Colonic mucosa (tissue), 4 donors: ENCODE results near the gene PER2. TPM values are rescaled to one million over a fixed set of nuclear protein-coding genes. Genes with fewer than 3 reads are reported as not detected.

Experiments
- DNase-seq: peaks from one replicate; pipeline ENCODE4 v3.0.0-alpha.2; 2020
- H3K27ac ChIP-seq: fragments of 200-600 bp; one replicate; pipeline ENCODE4 v1.8.0; 2021
- H3K27me3 ChIP-seq: fragments of 200-600 bp; one replicate; pipeline ENCODE4 v1.8.0; 2021
- H3K36me3 ChIP-seq: fragments of 200-600 bp; one replicate; pipeline ENCODE4 v1.8.0; 2021
- H3K4me1 ChIP-seq: fragments of 200-600 bp; one replicate; pipeline ENCODE4 v1.8.0; 2021; ENCODE audit warnings: mild to moderate bottlenecking
- H3K4me3 ChIP-seq: fragments of 200-600 bp; one replicate; pipeline ENCODE4 v1.8.0; 2021
- H3K9ac ChIP-seq, 2 donors: one replicate each; pipeline ENCODE4 v1.7.0; 2013; ENCODE audit warnings: control low read depth in 2 of 2, low read depth in 2 of 2, low read length in 2 of 2
- H3K9me3 ChIP-seq: fragments of 200-600 bp; one replicate; pipeline ENCODE4 v1.8.0; 2021
- intact Hi-C: fragments of 100-400 bp; cut with DNase I; formaldehyde crosslinking; loops from one replicate; pipeline ENCODE4 v1.14.1; 2022
- total RNA-seq, 2 donors: library from RNA; stranded (reverse); fragmentation: NEBNext Ultra II Directional in 1 of 2; extraction: Animal tissue kit (Norgen Biotek cat#: 25700) in 1 of 2; gene quantifications; one replicate each; pipeline ENCODE4 v1.2.1, GENCODE V29; 2021
- TF ChIP-seq, protein P1 (sequence below): fragments of 200-600 bp; IDR thresholded peaks from one replicate; pipeline ENCODE4 v1.8.0; 2022; ENCODE audit warnings: antibody characterized with exemption, mild to moderate bottlenecking
- donor health status: healthy.
- donor health status: DM: no; HTN: no; CAD: no.
- donor health status: DM: no; HTN: no; CAD: no.

PER2 gene
- total RNA-seq, 2 donors from 2014 or later, result 22.1 to 29.2 TPM

DNA sequence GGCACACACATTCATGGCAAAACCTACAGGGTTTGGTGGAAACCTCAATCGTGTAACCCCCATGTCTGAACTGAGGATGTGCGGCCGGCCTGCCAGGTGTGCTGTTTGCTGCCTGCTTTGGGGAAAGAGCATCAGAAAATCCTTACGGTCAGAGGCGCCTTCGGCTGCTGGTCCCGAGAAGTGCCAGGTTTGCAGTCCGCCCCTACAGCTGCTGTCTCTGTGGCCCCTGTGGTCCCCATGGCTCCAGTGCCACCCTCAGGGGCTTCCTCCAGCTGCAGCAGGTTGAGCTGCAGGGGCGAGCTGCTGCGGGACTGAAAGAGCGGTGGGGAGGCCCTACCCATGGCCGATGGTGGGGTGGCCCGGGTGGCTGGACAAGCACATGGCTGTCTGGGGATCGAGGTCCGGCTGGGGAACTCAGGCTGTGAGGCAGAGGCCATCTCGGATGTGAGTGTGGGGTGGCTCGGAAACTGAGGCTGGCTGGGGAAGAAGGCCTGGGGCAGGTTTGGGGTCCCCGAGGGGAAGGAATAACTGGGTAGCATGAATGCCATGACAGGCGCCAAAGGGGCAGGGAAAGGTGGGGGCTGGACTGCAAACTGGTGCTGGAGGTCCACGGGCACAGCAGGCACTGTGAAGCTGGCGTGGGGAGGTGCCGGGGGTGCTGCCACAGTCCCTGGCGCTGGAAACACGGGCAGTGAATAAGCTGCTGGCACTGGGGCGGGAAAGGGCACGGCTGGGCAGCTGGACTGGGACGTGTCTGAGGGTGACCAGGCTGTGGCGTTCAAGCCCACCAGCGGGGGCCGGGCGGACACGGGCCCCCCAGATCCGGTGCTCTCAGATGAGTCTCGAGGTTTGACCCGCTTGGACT lies 35.4 kb downstream of the PER2 start:
- H3K9me3 ChIP-seq, result no peaks in the 10 kb centered on the region
- no peak overlapping the region for H3K9ac ChIP-seq
- TF ChIP-seq, protein P1, sequence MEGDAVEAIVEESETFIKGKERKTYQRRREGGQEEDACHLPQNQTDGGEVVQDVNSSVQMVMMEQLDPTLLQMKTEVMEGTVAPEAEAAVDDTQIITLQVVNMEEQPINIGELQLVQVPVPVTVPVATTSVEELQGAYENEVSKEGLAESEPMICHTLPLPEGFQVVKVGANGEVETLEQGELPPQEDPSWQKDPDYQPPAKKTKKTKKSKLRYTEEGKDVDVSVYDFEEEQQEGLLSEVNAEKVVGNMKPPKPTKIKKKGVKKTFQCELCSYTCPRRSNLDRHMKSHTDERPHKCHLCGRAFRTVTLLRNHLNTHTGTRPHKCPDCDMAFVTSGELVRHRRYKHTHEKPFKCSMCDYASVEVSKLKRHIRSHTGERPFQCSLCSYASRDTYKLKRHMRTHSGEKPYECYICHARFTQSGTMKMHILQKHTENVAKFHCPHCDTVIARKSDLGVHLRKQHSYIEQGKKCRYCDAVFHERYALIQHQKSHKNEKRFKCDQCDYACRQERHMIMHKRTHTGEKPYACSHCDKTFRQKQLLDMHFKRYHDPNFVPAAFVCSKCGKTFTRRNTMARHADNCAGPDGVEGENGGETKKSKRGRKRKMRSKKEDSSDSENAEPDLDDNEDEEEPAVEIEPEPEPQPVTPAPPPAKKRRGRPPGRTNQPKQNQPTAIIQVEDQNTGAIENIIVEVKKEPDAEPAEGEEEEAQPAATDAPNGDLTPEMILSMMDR, result no peak
- H3K4me1 ChIP-seq, result no peaks in the 10 kb centered on the region
- no peak for DNase-seq
- H3K4me3 ChIP-seq, result no peak overlapping the region
- H3K27ac ChIP-seq, result no peak overlapping the region
- H3K36me3 ChIP-seq, result no peaks in the 10 kb centered on the region
- no peaks in the 10 kb centered on the region for H3K27me3 ChIP-seq
- intact Hi-C loops, result no loop called here

DNA sequence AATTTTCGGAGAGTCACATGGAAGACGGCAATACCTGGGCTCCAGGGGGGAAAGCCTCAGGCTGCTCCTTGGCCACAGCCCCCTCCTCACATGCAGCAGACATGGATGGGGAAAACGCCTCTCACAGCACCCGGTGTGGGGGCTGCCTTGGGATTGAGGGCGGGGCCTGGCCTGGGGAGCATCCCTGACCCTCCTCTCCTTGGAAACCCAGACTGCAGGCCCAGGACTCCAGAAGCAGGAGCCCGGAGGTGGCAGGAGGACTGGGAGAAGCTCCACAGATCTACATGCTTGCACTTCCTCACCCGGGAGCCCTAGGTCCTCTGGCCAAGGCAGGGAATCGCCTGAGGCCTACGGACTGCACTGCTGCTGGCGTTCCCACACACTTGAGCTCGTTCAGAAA lies 36.4 kb downstream of the PER2 start:
- Histone ChIP-seq H3K27me3 (no peaks in the 10 kb centered on the region), H3K9me3 (no peaks in the 10 kb centered on the region), H3K27ac (no peak overlapping the region), H3K4me3 (no peak overlapping the region), H3K4me1 (no peaks in the 10 kb centered on the region), H3K9ac (no peak overlapping the region), H3K36me3 (no peaks in the 10 kb centered on the region)
- intact Hi-C loops, result no loop called here
- TF ChIP-seq, protein P1, result no peak
- DNase-seq, result no peak

DNA sequence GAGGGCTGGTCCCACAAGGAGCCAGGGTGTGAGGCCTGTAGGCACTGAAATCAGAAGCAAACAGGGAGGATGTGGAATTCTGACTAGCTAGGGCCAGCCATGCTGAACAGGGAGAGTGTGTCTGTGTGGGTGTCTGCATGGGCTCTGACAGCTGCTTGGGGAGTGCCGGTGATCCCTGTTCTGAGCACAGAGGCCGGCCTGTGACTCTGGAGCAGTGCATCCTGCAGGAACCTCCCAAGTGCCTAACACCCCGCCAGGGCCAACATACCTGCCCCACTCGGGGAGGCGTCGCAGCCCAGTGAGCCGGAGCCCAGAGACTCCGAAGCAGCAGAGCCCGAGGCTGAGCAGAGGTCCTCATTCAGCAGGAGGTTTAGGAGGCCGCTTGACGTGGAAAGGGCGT lies 37.1 kb downstream of the PER2 start:
- H3K9ac ChIP-seq, result no peak overlapping the region
- no peaks in the 10 kb centered on the region for H3K9me3 ChIP-seq
- intact Hi-C loops, result no loop called here
- H3K27ac ChIP-seq, result no peak overlapping the region
- no peaks in the 10 kb centered on the region for H3K36me3 ChIP-seq
- no peak overlapping the region for H3K4me3 ChIP-seq
- H3K4me1 ChIP-seq, result no peaks in the 10 kb centered on the region
- DNase-seq, result no peak
- no peaks in the 10 kb centered on the region for H3K27me3 ChIP-seq
- TF ChIP-seq, protein P1, result no peak

DNA sequence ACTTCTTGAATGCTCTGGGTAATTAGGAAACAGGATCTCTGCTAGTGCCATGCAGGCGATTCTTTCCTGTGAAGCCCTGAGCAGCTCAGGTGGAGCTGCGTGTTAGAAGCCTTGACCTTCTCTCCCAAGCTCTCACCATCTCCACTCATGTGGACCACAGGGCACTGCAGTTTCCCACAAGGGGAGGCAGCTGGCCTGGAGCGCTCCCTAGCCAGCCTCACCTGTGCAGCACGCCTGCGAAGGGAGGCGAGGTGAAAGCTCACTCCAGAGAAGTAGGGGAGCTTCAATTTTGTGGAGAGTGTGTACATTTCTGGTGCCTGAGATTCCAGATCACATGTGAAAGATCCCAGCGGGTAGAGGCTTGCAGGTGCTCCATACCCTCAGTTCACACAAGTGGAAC lies 37.5 kb downstream of the PER2 start:
- Histone ChIP-seq H3K9ac (no peak overlapping the region), H3K9me3 (no peaks in the 10 kb centered on the region), H3K36me3 (no peaks in the 10 kb centered on the region), H3K27ac (no peak overlapping the region), H3K27me3 (no peaks in the 10 kb centered on the region), H3K4me1 (no peaks in the 10 kb centered on the region), H3K4me3 (no peak overlapping the region)
- intact Hi-C loops, result no loop called here
- TF ChIP-seq, protein P1, result no peak
- no peak for DNase-seq

DNA sequence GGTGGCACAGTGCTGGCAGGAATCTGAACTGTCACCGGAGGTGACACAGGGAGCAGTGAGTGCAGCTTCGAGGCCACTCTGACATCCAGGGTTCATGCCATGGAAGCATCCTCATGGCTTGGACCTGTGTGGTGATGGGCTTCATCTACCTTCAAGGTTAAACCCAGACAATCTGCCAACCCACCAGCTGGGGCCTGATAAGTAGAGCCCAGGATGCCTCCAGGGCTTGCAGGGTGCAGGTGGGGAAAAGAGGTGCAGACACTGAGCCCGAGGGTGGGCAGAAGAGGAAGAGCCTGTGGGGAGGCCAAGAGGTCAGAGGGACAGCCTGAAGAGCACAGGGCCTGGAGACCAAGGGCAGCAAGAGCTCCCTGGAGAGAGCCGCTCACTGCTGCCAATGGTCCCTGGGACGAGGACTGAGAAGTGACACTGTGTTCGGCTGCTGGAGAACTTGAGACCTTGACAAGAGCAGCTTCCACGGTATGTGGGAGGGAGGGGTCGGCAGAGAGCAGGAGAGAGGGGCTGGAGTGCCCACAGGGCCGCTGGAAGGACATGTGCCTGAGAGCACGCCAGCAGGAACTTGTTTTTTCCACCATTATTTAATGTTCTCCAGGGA lies 40.5 kb downstream of the PER2 start:
- Histone ChIP-seq H3K27me3 (no peaks in the 10 kb centered on the region), H3K9ac (no peak overlapping the region), H3K36me3 (no peaks in the 10 kb centered on the region), H3K4me1 (peaks cover 6% of the 10 kb centered on the region), H3K4me3 (no peak overlapping the region), H3K9me3 (no peaks in the 10 kb centered on the region), H3K27ac (no peak overlapping the region)
- DNase-seq, result no peak
- TF ChIP-seq, protein P1, result no peak
- intact Hi-C loops, result no loop called here
